Stomach (tissue), 9 donors: Measurements from ENCODE around the gene HMMR. TPM values are rescaled to one million over a fixed set of nuclear protein-coding genes. Genes with fewer than 3 reads are reported as not detected.

ENCODE experiments used
- DNase-seq, 2 donors: peaks; one replicate each; pipeline versions ENCODE4 v3.0.0 to v3.0.0-alpha.2; 2013 to 2019
- H3K27ac ChIP-seq, 5 donors: fragments of 200-600 bp in 4 of 5; sonication (generic) in 4 of 5; one replicate each; pipeline ENCODE4 v1.5.1; 2013 to 2019; ENCODE audit warnings: mild to moderate bottlenecking in 1 of 5, moderate library complexity in 1 of 5
- H3K27me3 ChIP-seq, 3 donors: fragments of 200-600 bp; sonication (generic); one replicate each; pipeline ENCODE4 v1.5.1; 2017 to 2019; ENCODE audit warnings: mixed run types in 1 of 3
- H3K36me3 ChIP-seq, 4 donors: fragments of 200-600 bp; sonication (generic); 1 replicate in 3 of 4; 2 replicates in 1 of 4; pipeline ENCODE4 v1.5.1; 2016 to 2019
- H3K4me1 ChIP-seq, 4 donors: fragments of 200-600 bp; sonication (generic); one replicate each; pipeline ENCODE4 v1.5.1; 2016 to 2019
- H3K4me3 ChIP-seq, 4 donors: fragments of 200-600 bp; sonication (generic) in 3 of 4; one replicate each; pipeline ENCODE4 v1.5.1; 2016 to 2019; ENCODE audit warnings: mild to moderate bottlenecking in 1 of 4
- H3K9me3 ChIP-seq, 4 donors: fragments of 200-600 bp; sonication (generic); one replicate each; pipeline ENCODE4 v1.5.1; 2016 to 2019
- EP300 ChIP-seq: sonication (generic); formaldehyde crosslinking; IDR thresholded peaks from one replicate; pipeline ENCODE4 v1.6.1; 2017; ENCODE audit warnings: antibody characterized with exemption
- POLR2A ChIP-seq, 4 donors: fragments of 450-650 bp; IDR thresholded peaks; one replicate each; pipeline ENCODE4 v1.6.1; 2016; ENCODE audit warnings: antibody characterized with exemption in 4 of 4, control low read depth in 2 of 4, mild to moderate bottlenecking in 1 of 4, moderate library complexity in 1 of 4
- POLR2AphosphoS5 ChIP-seq, 3 donors: sonication (generic); formaldehyde crosslinking; IDR thresholded peaks; one replicate each; pipeline ENCODE4 v1.6.1; 2016; ENCODE audit warnings: antibody characterized with exemption in 3 of 3
- WGBS, 5 donors: extraction: QIAGEN DNeasy Blood & Tissue Kit in 3 of 5; methylation state at CpG; one replicate each; pipeline versions ENCODE4 v1.1.5 to v1.1.7; 2013 to 2018; 5-methylcytosine and 5-hydroxymethylcytosine counted together
- intact Hi-C: fragments of 100-400 bp; cut with DNase I; formaldehyde crosslinking; loops from one replicate; pipeline ENCODE4 v1.15.1; 2023; ENCODE audit warnings: low total_unique reads
- polyA plus RNA-seq, 3 donors: library from polyadenylated mRNA; stranded (reverse); fragments of 200-250 nt; gene quantifications; one replicate each; pipeline ENCODE4 v1.2.3, GENCODE V29; 2013
- total RNA-seq, 5 donors: library from RNA; depleted of rRNA; stranded (reverse); fragments of >200 nt; gene quantifications; one replicate each; pipeline versions ENCODE4 v1.1.0 to v1.2.3, GENCODE V29; 2014 to 2016
- TF ChIP-seq, protein P1 (sequence below), 7 experiments: fragments of 450-650 bp in 4 of 7; fragments of 200-600 bp in 3 of 7; sonication (generic) in 3 of 7; IDR thresholded peaks; one replicate each; pipeline ENCODE4 v1.5.1; 2016 to 2019; ENCODE audit warnings: antibody characterized with exemption in 7 of 7, control low read depth in 2 of 7, mild to moderate bottlenecking in 1 of 7
- donor health status: healthy with polysubstance abuse.
- donor health status: Bipolar disorder and iron deficiency.
- donor health status: healthy.

The HMMR gene
- total and polyA plus RNA-seq, 8 donors: 0.15 to 37.5 (median 3.3) TPM

DNA sequence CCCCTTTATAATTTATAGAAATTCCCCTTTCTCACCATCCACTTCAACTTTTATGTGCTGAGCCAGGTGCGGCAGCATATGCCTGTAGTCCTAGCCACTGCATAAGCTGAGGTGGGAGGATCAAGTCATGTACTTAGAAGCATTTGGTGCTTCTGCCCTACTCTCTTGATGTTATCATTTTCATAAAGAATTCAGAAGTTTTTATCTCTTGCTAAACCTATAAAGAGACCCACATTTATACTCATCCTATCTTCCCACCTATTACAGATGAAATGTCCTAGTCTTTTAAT lies 18.5 kb downstream of the HMMR start:
- WGBS, 5 donors: 94 to 96% (median 96%) methylated on average over 1 of the region's 1 CpG
- Histone ChIP-seq H3K36me3 (no peaks in the 10 kb centered on the region), H3K4me3 (no peak overlapping the region), H3K27ac (no peak overlapping the region), H3K4me1 (no peaks in the 10 kb centered on the region), H3K9me3 (no peaks in the 10 kb centered on the region), H3K27me3 (no peaks in the 10 kb centered on the region)
- no peak for TF ChIP-seq POLR2AphosphoS5 (IDR thresholded peaks at IDR 0.05)
- no peak for TF ChIP-seq POLR2A (IDR thresholded peaks at IDR 0.05)
- TF ChIP-seq, protein P1, sequence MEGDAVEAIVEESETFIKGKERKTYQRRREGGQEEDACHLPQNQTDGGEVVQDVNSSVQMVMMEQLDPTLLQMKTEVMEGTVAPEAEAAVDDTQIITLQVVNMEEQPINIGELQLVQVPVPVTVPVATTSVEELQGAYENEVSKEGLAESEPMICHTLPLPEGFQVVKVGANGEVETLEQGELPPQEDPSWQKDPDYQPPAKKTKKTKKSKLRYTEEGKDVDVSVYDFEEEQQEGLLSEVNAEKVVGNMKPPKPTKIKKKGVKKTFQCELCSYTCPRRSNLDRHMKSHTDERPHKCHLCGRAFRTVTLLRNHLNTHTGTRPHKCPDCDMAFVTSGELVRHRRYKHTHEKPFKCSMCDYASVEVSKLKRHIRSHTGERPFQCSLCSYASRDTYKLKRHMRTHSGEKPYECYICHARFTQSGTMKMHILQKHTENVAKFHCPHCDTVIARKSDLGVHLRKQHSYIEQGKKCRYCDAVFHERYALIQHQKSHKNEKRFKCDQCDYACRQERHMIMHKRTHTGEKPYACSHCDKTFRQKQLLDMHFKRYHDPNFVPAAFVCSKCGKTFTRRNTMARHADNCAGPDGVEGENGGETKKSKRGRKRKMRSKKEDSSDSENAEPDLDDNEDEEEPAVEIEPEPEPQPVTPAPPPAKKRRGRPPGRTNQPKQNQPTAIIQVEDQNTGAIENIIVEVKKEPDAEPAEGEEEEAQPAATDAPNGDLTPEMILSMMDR (IDR thresholded peaks at IDR 0.05): no peak
- no peak for TF ChIP-seq EP300
- DNase-seq: no peak
- intact Hi-C loops: no loop called here

DNA sequence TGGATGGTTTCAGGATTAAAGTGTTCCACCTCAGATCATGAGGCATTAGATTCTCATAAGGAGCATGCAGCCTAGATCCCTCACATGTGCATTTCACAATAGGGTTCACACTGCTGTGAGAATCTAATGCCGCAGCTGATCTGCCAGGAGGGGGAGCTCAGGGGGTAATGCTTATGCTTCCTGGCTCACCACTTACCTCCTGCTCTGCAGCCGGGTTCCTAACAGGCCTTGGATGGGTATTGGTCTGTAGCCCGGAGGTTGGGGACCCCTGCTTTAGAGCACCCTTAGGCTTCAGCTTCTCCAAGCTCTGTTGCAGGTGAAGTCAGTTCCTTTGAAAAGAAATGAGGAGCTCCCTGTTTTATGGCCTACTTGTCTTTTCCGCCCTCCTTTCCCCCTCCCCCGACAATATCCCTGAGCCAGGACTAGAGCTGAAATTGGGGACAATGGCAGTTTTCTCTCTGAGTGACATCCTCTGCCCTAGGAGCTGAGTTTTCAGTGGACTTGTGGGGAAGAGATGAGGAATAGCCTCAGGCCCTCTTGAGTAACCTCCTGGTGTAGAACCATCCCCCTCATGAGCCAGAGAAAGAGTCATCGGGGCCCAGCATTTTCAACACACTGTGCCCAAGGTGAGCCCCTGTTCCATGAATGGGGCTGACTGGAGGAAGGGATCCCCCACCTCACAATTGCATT lies 28.8 kb downstream of the HMMR start:
- TF ChIP-seq EP300: no peak
- no peak for TF ChIP-seq POLR2AphosphoS5 (IDR thresholded peaks at IDR 0.05)
- no peak for TF ChIP-seq POLR2A (IDR thresholded peaks at IDR 0.05)
- TF ChIP-seq, protein P1 (IDR thresholded peaks at IDR 0.05): no peak
- H3K27me3 ChIP-seq: no peaks in the 10 kb centered on the region
- no peaks in the 10 kb centered on the region for H3K9me3 ChIP-seq
- no peak overlapping the region for H3K4me3 ChIP-seq
- no peak overlapping the region for H3K27ac ChIP-seq
- 87 to 96% (median 94%) methylated on average over 5 to 6 of the region's 6 CpGs for WGBS, 5 donors
- no peaks in the 10 kb centered on the region for H3K36me3 ChIP-seq
- intact Hi-C loops: no loop called here
- no peaks in the 10 kb centered on the region for H3K4me1 ChIP-seq
- DNase-seq: no peak

DNA sequence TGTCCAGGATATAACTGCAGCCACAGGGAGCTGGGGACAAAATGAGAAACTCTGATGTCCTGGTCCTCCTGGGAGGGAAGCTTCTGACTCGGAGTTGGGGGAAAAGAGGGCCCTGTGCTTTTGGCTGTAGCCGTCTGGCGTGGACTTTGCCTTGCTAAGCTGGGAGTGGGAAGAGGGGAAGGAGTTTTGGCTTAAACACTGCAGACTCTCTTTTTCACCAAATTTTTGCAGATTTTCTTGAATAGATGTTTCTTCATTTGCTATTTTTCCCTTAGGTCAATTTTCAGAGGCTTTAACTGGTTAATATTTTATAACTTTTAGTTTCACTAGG lies 29.3 kb downstream of the HMMR start:
- DNase-seq: no peak
- H3K4me3 ChIP-seq: no peak overlapping the region
- no peaks in the 10 kb centered on the region for H3K27me3 ChIP-seq
- H3K4me1 ChIP-seq: no peaks in the 10 kb centered on the region
- TF ChIP-seq POLR2AphosphoS5 (IDR thresholded peaks at IDR 0.05) (no peak), POLR2A (IDR thresholded peaks at IDR 0.05) (no peak), EP300 (no peak)
- TF ChIP-seq, protein P1 (IDR thresholded peaks at IDR 0.05): no peak
- intact Hi-C loops: no loop called here
- no peak overlapping the region for H3K27ac ChIP-seq
- no peaks in the 10 kb centered on the region for H3K9me3 ChIP-seq
- H3K36me3 ChIP-seq: no peaks in the 10 kb centered on the region
- WGBS, 5 donors: 93 to 100% (median 98%) methylated on average over 3 of the region's 3 CpGs

DNA sequence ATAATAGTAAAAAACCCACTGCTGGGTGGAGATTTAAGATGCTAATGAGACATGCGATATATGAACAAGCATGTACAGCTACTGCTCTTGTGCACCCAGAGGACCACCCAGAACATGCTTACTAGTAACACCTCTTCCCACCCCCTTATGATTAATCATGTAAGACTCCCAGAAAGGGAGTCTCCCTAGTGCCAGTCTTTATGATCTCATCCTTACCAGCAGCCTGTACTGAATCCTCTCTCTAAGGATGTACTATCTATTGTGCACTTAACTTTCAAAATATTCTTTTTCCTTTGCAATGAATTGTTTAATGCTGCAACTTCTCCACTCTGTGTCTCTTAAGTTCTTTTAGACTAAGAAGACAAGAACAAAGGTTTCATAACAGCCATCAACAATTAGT lies 35.9 kb downstream of the HMMR start:
- intact Hi-C loops: no loop called here
- no peaks in the 10 kb centered on the region for H3K4me1 ChIP-seq
- H3K4me3 ChIP-seq: no peak overlapping the region
- DNase-seq: no peak
- no peak overlapping the region for H3K27ac ChIP-seq
- no peaks in the 10 kb centered on the region for H3K9me3 ChIP-seq
- no peaks in the 10 kb centered on the region for H3K36me3 ChIP-seq
- H3K27me3 ChIP-seq: no peaks in the 10 kb centered on the region
- TF ChIP-seq POLR2A (IDR thresholded peaks at IDR 0.05): no peak
- TF ChIP-seq, protein P1 (IDR thresholded peaks at IDR 0.05): no peak
- TF ChIP-seq EP300: no peak
- TF ChIP-seq POLR2AphosphoS5 (IDR thresholded peaks at IDR 0.05): no peak
- 95 to 100% (median 96%) methylated on average over 1 of the region's 1 CpG for WGBS, 5 donors
